ENCODE results near the gene RUBCN.
"Not testable (repeated sequence)": the region's sequence is repeated elsewhere in the genome, so short reads cannot be mapped to it uniquely, and the experiment has no call there.

The RUBCN gene

DNA sequence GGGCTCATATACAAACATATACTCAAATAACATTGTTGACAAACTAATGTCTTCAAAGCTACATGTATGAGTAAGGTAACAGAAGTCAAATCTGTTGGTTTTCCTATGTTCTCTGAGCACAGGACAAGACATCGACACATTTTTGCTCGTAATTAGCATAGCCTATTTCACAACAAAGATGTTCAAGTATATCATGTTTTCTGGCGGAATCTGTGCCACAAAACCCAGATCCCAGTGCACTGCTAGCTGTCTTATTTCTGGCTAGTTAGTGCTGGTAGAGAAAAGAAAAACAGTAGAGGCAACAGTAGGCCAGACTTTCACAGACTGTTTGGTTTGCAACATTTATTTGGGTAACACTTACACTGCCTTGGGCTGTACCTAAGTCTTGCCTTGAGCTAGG, 51.2 kb downstream of the RUBCN start:
- no peak for DNase-seq (ENCODE audit: low read depth in 2 of 2)

DNA sequence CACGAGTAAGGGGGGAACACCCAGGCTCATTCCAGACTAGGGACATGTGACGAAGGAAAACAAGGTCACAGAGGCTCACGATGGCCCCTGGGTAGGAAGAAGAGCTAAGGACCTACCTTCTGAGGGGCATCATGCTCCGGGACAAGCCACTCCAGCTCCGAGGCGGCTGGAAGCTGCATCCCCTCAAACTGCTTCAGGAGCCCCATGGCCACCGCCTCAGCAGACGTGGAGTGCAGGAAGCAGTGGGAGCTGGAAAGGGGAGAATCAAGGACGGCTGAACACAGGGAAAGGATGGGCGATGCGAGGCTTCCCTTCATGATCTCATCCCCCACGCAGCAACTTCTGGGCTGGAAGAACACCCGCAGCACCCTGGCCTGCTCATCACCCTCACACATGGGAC, 53.5 kb downstream of the RUBCN start:
- no peak for DNase-seq (ENCODE audit: low read depth in 2 of 2)

DNA sequence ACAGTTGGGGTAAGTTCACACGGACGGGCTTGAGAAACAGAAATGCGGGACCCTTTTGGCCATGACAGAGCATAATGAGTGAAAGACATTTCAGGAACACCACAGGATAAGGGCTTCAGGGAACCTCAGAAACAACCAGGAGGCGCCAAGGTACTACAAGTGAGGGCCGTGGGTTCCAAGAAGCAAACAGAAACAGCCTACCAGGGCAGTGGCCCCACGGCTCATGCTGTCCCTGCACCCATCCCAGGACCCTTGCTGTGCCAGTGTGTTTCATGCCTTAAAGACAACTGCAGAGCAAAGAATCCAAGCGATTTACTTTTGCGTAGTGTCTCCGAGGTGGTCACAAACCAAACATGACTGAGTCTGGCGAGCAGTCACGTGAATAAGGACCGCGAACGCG, 54.0 kb downstream of the RUBCN start:
- no peak for DNase-seq (ENCODE audit: low read depth in 2 of 2)

DNA sequence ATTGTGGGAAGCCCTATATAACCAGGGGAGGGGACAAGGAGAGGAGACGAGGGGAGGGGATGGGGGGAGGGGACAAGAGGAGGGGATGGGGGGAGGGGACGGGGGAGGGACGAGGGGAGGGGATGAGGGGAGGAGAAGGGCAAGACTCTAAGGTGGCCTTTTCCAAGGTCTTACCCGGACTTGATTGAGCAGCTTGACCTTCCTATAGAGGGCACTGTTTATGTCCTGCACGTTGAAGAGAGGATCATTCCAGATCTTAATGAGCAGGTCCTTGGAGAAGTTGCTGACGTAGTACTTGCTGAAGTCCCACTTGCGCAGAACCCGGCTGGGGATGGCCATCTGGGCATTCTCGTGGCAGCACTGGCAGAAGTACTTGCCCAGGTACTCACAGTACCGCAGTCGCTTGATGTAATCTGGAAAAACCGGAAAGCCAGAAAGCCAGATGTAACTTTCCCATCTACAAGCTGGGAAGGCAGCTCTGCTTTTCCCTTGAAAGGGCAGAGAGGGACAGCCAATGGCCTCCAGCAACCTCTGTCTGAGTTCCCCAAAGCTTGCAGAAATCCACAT, 55.7 kb downstream of the RUBCN start:
- DNase-seq (ENCODE audit: low read depth in 2 of 2) = no peak

DNA sequence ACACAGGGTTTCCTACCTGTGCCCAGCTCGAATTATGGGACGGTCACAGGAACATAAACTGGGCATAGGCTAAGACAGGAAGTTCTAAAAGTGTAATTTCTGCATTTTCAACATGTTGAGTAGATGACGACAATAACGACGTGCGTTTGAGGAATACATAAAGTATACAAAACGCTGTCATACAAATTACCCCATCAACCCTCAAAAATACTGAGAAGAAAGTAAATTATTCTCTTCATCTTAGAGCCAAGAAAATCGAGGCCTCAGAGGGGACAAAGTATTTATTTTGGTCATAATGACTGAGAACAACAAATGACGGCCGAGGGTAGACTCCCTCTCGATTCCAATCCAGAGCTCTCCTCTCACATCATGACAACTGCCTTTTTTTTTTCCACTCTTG, 60.8 kb downstream of the RUBCN start:
- DNase-seq (ENCODE audit: low read depth in 2 of 2) = no peak

GRCh38 chr3:197675563-197675860, 61.2 kb downstream of the RUBCN start:
- no peak for DNase-seq (ENCODE audit: low read depth in 2 of 2)

GRCh38 chr3:197674741-197675562, 61.8 kb downstream of the RUBCN start:
- DNase-seq (ENCODE audit: low read depth in 2 of 2) = no peak

DNA sequence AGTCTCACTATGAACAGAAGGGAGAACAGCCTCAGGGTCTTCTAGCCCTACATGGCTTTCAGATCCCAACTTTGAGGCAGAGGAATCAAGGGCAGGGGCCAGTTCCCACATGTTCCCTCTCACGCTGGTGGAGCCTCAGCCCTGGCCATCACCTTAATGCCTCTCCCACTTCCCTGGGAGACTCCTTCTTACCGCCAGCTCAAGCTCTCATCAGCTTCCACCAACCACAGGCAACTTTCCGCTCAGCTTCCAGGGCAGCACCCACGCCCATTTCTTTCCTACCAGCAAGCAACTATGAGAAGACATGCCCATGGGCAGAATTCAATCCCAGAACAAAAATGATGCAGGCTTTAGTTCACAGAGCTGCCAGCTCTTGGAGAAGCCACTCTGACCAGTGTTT, 63.5 kb downstream of the RUBCN start:
- DNase-seq (ENCODE audit: low read depth in 2 of 2) = no peak

GRCh38 chr3:197670361-197670760, 66.3 kb downstream of the RUBCN start:
- no peak for DNase-seq (ENCODE audit: low read depth in 2 of 2)

DNA sequence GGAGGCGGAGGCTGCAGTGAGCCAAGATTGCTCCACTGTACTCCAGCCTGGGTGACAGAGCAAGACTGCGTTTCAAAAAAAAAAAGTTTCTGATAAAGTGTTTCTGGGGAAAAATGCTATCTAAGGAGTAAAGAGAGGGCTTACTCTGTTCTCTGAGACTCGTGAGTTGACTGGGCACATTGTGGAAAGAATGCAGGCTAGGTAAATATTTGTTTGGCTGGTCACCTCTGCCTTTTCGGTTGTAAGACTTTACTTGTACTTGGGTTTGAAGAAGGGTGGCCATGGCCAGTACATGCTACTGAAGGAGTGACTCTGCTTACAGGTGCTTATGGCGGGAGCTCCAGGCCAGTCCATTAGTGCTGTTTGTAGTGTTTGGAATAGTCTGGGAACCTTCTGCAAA, 68.7 kb downstream of the RUBCN start:
- DNase-seq (ENCODE audit: low read depth in 2 of 2) = no peak

DNA sequence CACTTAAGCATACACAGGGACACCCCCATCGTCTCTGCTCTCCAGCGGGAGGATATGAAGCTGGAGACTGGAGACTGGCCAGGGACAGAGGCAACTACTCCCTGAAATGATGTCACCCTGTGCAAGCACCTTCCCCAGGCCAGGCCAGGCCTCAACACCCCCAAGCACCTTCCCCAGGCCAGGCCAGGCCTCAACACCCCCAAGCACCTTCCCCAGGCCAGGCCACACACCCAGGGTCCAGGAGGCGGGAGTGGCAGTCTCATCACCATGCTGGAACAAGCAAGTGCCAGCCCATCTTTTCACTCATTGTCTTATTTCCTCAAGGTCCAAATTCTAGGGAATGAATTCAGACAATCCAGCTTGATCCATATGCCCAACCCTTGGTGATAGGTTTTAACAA, 69.4 kb downstream of the RUBCN start:
- DNase-seq (ENCODE audit: low read depth in 2 of 2) = not testable (repeated sequence)

- DNase-seq (ENCODE audit: low read depth in 2 of 2) = not testable (repeated sequence)
These were observed 70.4 kb downstream of the RUBCN start for GRCh38 chr3:197666221-197666842.

DNA sequence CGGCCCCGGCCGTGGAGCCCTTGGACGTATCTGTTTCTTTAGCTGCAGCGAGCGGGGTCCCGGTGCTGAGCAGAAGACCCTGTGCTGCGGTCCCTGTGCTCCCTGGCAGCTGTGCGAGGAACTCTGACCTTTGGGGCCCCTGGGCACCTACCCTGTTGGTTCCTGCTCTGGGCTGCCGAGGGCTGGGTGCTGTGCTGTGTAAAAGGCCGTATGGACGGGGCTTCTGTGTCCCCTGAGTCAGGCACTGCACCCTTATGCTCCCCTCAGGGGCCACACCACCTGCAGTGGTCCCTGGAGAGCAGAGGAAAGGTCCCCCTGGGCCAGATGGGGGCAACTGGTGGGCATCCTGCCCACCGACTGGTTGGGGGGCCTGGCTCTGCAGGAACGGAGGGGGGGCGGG, 71.2 kb downstream of the RUBCN start:
- DNase-seq (ENCODE audit: low read depth in 2 of 2) = not testable (repeated sequence)

DNA sequence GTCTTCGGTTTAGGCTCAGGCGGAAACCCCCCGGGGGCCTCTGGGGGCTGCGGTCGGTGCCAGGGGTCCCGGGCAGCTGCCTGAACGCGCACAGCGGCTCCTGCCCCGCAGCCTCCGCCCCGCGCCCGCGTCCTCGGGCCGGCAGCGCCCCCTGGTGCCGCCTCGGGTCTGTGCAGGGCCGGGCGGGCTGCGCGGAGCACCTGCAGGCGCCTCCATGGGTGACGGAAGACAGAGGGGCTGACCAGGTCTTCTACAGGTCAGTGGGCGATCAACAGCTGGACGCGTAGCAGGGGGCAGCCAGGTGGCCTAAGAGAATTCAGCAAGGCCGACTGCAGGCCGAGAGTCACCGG, 71.6 kb downstream of the RUBCN start:
- DNase-seq (ENCODE audit: low read depth in 2 of 2) = not testable (repeated sequence)

- DNase-seq (ENCODE audit: low read depth in 2 of 2) = peak; percentile 6 to 27
These were observed 72.1 kb downstream of the RUBCN start for GRCh38 chr3:197664414-197665141.

GRCh38 chr3:197663367-197664140, 73.2 kb downstream of the RUBCN start:
- not testable (repeated sequence) for DNase-seq (ENCODE audit: low read depth in 2 of 2)

- DNase-seq (ENCODE audit: low read depth in 2 of 2) = not testable (repeated sequence)
These were observed 74.4 kb downstream of the RUBCN start for GRCh38 chr3:197662352-197662751.

DNA sequence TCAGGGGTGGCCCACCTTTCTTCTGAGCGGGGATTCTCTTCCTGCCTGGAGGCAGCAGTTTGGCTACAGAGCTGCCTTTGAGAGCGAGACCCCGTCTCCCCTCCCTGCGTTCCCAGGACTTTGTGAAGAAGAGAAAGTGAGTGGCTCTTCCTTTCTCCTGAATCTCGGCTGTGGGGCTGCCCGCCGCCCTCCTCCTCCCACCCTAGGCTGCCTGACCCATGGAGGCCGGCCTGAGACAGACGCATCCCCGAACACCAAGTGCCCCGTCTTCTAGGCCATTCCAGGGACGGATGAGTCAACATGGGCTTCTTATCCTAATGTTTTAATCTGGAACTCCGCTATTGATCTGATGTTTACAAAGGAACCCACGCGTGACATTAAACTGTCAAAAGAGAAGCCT, 74.8 kb downstream of the RUBCN start:
- DNase-seq (ENCODE audit: low read depth in 2 of 2) = not testable (repeated sequence)

GRCh38 chr3:197661234-197661834, 75.4 kb downstream of the RUBCN start:
- not testable (repeated sequence) for DNase-seq (ENCODE audit: low read depth in 2 of 2)

GRCh38 chr3:197659701-197660100, 77.0 kb downstream of the RUBCN start:
- DNase-seq (ENCODE audit: low read depth in 2 of 2) = not testable (repeated sequence)

GRCh38 chr3:197659144-197659543, 77.6 kb downstream of the RUBCN start:
- DNase-seq (ENCODE audit: low read depth in 2 of 2) = not testable (repeated sequence)

Data from stimulated activated CD8-positive, alpha-beta memory T cell treated with anti-CD3 and anti-CD28 coated beads, Interleukin-2, amount 100 ng/mL, for 48 hours (primary cell).